T-helper 2 cell (primary cell): ENCODE data around the gene DPY19L2.

Source experiments
- DNase-seq, 5 experiments: peaks; one replicate each; pipeline versions ENCODE4 v3.0.0 to v3.0.0-alpha.2; 2012 to 2022

Gene DPY19L2

GRCh38 chr12:63525831-63526230, 142.5 kb downstream of the DPY19L2 start:
- no peak for DNase-seq

DNA sequence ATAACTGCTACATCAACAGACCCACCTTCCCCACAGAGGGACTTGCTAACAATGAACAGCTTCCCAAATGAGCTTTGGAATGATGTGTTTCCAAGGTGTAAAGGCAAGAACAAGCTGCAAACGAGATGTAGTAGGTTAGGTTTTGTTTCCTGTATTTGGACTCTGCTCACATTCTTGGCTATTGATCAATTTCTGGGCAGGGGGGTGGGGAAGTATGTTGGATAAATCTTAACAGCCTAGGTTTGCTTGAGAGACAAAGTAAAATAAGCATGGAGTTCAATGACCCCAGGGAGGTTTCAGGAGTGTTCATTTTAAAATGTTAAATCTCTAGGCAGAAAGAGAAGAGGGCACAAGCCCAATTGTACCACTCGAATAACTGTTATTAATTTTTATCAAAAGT, 146.6 kb downstream of the DPY19L2 start:
- no peak for DNase-seq
